A549 treated with GW870086 at 1 μM for 4 hours (cell line): ENCODE data around the gene PHF11. TPM values are rescaled to one million over a fixed set of nuclear protein-coding genes. Genes with fewer than 3 reads are reported as not detected.

ENCODE experiments used
- total RNA-seq: library from RNA; stranded (reverse); fragments of 200-300 nt; extraction: Qiagen RNA extraction; gene quantifications from 5 replicates; pipeline ENCODE4 v1.2.3, GENCODE V29; 2022; ENCODE audit warnings: low read depth

The PHF11 gene
- 6.0 to 6.9 TPM (median 6.2 TPM) in 5 replicates for total RNA-seq

DNA sequence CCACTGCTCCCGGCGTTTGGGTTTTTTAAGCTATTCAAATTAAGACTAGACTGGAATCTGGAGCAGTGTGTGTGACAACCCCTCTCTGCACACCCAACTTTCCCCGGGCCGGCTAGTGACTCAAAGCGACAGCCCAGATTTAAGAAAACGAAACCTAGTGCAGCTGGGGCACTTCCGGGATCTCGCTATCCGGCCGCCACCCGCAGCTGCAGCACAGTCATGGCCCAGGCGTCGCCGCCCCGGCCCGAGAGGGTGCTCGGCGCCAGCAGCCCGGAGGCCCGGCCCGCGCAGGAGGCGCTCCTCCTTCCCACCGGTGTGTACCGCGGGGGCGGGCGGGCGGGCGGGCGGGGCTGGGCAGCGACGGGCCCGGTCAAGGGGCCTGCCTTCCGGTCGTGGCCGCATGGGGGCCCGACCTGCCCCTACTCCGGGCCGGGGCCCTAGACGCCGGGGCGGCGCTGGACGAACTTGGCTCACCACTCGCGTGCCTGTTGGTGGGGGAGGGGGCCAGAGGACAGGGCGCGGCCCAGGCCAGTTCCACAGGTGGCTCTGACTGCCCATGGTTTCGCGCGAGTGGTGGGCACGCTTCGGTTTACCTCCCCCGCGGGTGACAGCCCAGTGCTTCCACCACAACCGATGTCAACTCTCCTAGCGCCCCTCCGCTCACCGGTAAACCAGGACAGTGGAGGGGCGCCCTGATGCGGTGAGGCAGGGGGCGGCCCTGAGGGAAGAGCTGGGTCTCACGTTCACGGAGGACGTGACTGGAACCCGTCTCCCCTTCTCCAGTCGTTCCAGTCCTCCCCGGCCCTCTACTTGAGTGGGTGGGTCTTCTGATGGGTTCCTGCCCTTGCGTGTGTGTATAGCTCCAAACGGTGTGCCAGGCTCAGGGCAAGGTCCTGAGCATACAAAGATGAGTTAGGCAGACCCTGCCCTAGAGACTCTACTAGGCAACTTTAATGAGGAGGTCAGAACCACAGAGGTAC, at the start of gene PHF11:
TSS of gene PHF11 (plus strand) at position 171 of the 980 bp plus-strand sequence. CDS start at position 220, 49 bp downstream.

Other genes with a start within 250 kb of the PHF11 start
- gene CDADC1, start 248.0 kb upstream of the PHF11 start, total RNA-seq = 5.3 to 10.1 TPM (median 7.6 TPM) in 5 replicates
- 1.5 to 2.5 TPM (median 1.9 TPM) in 5 replicates for gene CAB39L, start 51.9 kb upstream of the PHF11 start, total RNA-seq
- 1.3 to 2.5 TPM (median 1.8 TPM) in 5 replicates for gene SETDB2, start 51.7 kb upstream of the PHF11 start, total RNA-seq
- gene RCBTB1, start 89.6 kb downstream of the PHF11 start, total RNA-seq = 6.5 to 9.9 TPM (median 8.9 TPM) in 5 replicates
- gene ARL11, start 132.6 kb downstream of the PHF11 start, total RNA-seq = not detected in 5 replicates
- 47.2 to 70.1 TPM (median 66.2 TPM) in 5 replicates for gene EBPL, start 195.5 kb downstream of the PHF11 start, total RNA-seq